ENCODE data around the gene HECTD2.
"Not testable (repeated sequence)": the region's sequence is repeated elsewhere in the genome, so short reads cannot be mapped to it uniquely, and the experiment has no call there.

The HECTD2 gene

GRCh38 chr10:91537614-91538383 lies 127.7 kb downstream of the HECTD2 start:
- DNase-seq (ENCODE audit: low read depth), result no peak

GRCh38 chr10:91539930-91540329 lies 129.8 kb downstream of the HECTD2 start:
- DNase-seq (ENCODE audit: low read depth), result no peak

- no peak for DNase-seq (ENCODE audit: low read depth)
Measured at GRCh38 chr10:91540733-91541132, 130.6 kb downstream of the HECTD2 start.

DNA sequence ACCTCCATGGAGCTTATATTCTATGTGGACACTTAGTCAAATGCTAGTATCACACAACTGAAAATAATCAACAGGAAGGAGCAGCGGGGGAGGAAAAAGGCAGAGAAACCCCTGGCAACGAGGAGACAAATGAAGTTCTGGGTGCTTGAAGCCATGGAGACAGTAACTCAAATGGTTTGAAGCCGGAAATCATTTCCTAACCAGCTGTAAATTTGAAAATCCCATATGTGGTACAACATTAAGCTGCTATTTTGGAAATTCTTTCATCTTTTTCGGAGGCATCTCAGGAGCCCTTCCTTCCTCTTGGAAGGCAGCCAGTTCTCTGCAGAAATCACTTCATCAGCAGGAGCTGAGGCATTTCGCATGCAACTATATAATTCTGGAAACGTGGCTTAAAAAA lies 131.3 kb downstream of the HECTD2 start:
- no peak for DNase-seq (ENCODE audit: low read depth)

GRCh38 chr10:91545384-91545783 lies 135.2 kb downstream of the HECTD2 start:
- no peak for DNase-seq (ENCODE audit: low read depth)

GRCh38 chr10:91545838-91546237 lies 135.7 kb downstream of the HECTD2 start:
- no peak for DNase-seq (ENCODE audit: low read depth)

GRCh38 chr10:91549262-91549661 lies 139.1 kb downstream of the HECTD2 start:
- DNase-seq (ENCODE audit: low read depth), result no peak

- DNase-seq (ENCODE audit: low read depth), result no peak
Measured at GRCh38 chr10:91550021-91550420, 139.9 kb downstream of the HECTD2 start.

DNA sequence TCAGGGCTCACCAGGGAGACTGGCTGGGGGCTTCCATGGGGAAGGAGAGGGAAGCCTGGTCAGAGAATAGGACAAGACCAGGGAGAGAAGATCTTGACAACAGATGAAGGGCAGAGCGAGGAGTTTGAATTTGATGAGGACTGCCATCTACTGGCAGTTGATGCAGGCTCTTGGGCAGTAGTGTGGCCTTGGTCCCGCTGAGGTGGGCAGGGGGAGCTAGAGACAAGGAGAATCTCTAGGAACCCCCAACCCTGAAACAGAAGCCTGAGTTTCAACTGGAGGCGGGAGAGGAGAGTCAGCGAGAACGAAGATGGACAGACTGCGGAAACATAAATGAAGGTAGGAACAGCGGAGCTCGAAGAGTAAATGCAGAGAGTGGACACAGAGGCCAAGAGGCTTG lies 141.7 kb downstream of the HECTD2 start:
- no peak for DNase-seq (ENCODE audit: low read depth)

GRCh38 chr10:91552274-91553095 lies 142.3 kb downstream of the HECTD2 start:
- DNase-seq (ENCODE audit: low read depth), result no peak

GRCh38 chr10:91555455-91555854 lies 145.3 kb downstream of the HECTD2 start:
- DNase-seq (ENCODE audit: low read depth), result no peak

- DNase-seq (ENCODE audit: low read depth), result no peak
Measured at GRCh38 chr10:91556691-91557566, 146.8 kb downstream of the HECTD2 start.

- DNase-seq (ENCODE audit: low read depth), result no peak
Measured at GRCh38 chr10:91557651-91558111, 147.5 kb downstream of the HECTD2 start.

GRCh38 chr10:91558473-91558872 lies 148.3 kb downstream of the HECTD2 start:
- DNase-seq (ENCODE audit: low read depth), result no peak

- no peak for DNase-seq (ENCODE audit: low read depth)
Measured at GRCh38 chr10:91559169-91559568, 149.0 kb downstream of the HECTD2 start.

GRCh38 chr10:91559750-91560149 lies 149.6 kb downstream of the HECTD2 start:
- no peak for DNase-seq (ENCODE audit: low read depth)

- not testable (repeated sequence) for DNase-seq (ENCODE audit: low read depth)
Measured at GRCh38 chr10:91560827-91561226, 150.7 kb downstream of the HECTD2 start.

DNA sequence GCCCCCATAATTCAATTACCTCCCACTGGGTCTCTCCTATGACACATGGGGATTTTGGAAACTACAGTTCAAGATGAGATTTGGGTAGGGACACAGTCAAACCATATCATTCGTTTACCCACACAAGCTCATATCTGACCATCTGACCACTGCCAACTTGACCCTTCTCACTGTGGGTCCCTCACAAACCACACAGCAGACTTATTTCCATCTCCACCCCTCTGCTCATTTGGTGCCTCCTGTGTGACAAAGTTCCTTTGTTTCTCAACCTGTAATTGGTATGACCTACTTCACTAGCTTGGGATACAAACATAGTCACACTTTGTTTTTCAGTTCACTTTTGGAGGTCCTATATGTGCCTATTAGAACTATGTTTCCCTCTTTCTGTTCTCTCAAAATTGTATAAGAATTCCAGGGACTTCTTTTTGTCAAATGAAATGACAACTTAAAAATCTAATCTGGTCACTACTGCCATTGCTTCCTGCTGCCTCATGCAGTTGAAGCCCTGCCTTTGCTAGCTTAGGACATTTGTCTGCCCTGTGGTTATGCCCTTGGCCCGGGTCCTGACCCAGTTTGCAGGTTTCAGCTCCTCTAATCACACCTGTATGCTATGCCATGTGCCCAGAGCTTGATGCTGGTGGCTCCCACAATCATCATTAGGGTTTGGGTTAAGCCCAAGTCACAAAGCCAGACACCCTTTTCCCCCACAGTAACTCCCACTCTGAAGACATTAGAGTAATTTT lies 152.9 kb downstream of the HECTD2 start:
- no peak for DNase-seq (ENCODE audit: low read depth)

GRCh38 chr10:91564026-91564425 lies 153.9 kb downstream of the HECTD2 start:
- DNase-seq (ENCODE audit: low read depth), result no peak
